ENCODE data around the gene FRMD4B.

DNA sequence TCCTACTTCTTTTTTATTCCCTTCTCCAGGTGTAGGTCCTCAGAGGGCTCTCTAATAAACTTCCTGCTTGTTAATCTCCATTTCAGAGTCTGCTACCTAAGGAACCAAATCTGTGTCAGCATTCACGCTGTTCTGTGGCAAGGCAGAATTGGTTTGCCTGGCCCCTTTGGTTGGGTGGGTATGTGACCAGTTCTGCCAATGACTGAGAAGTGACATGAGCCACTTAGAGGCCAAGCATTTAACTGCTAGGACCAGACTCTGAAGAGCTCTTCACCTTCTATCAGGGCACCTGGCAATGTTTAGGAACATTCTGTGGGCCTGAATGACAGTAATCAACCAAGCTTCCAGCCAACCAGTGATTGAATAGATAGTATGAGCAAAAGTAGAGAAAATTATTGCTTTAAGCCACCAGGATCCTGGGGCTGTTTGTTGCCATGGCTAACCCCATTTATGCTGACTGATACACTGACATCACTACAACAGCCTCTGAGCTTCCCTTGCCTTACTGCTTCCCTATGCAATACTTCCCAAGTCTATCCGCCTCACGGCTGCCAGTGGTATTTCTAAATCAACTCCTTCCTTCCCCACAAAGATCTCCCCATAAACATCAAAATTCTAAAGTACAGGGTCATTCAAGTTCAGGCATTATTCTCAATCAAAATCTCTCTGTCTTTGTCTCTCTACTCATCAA is 7.6 kb downstream of the FRMD4B start:
- no peak for TF ChIP-seq POLR2A (IDR thresholded peaks at IDR 0.05; ENCODE audit: low read depth, low read length)
- TF ChIP-seq POLR2AphosphoS5 (IDR thresholded peaks at IDR 0.05; ENCODE audit: low read depth, low read length) = no peak
